Gastroesophageal sphincter (tissue), 3 donors: ENCODE measurements around the gene CDIP1.

ENCODE experiments used
- CTCF ChIP-seq, 4 experiments: fragments of 200-600 bp in 2 of 4; fragments of 450-650 bp in 2 of 4; sonication (generic) in 1 of 4; IDR thresholded peaks; one replicate each; pipeline ENCODE4 v1.5.1; 2017 to 2019; ENCODE audit warnings: antibody characterized with exemption in 4 of 4, mild to moderate bottlenecking in 2 of 4, moderate library complexity in 2 of 4
- POLR2A ChIP-seq, 2 donors: fragments of 450-650 bp; IDR thresholded peaks; one replicate each; pipeline ENCODE4 v1.6.1; 2017; ENCODE audit warnings: antibody characterized with exemption in 2 of 2, mild to moderate bottlenecking in 2 of 2, moderate library complexity in 1 of 2

- no peak for TF ChIP-seq CTCF (IDR thresholded peaks at IDR 0.05)
- TF ChIP-seq POLR2A (IDR thresholded peaks at IDR 0.05) = no peak
Observed at GRCh38 chr16:4522051-4522581, 16.5 kb downstream of the CDIP1 start.
